Fibroblast of pulmonary artery (primary cell): ENCODE measurements around the gene ULK2.

ENCODE experiments used
- DNase-seq: peaks from one replicate; pipeline ENCODE4 v3.0.0-alpha.2; 2010; ENCODE audit warnings: low read depth
- H3K4me3 ChIP-seq: replicated peaks from 2 replicates; pipeline ENCODE4 v1.5.1; 2011; ENCODE audit warnings: low read depth, mild to moderate bottlenecking, control low read depth, low read length, moderate library complexity
- CTCF ChIP-seq: IDR thresholded peaks from 2 replicates; pipeline ENCODE4 v1.5.1; 2011; ENCODE audit warnings: mild to moderate bottlenecking, control low read depth, low read length, inconsistent platforms; ENCODE audit errors: missing control alignments

The ULK2 gene

GRCh38 chr17:19800571-19800970 is 67.2 kb downstream of the ULK2 start:
- TF ChIP-seq CTCF: no peak
- H3K4me3 ChIP-seq: no peak overlapping the region
- no peak for DNase-seq

GRCh38 chr17:19799796-19800195 is 67.9 kb downstream of the ULK2 start:
- no peak for TF ChIP-seq CTCF
- H3K4me3 ChIP-seq: no peak overlapping the region
- no peak for DNase-seq

GRCh38 chr17:19796457-19796856 is 71.3 kb downstream of the ULK2 start:
- no peak for TF ChIP-seq CTCF
- H3K4me3 ChIP-seq: no peak overlapping the region
- no peak for DNase-seq

GRCh38 chr17:19791918-19792550 is 75.7 kb downstream of the ULK2 start:
- TF ChIP-seq CTCF: no peak
- no peak for DNase-seq
- H3K4me3 ChIP-seq: no peak overlapping the region

- DNase-seq: peak; percentile 19
- TF ChIP-seq CTCF: no peak
- no peak overlapping the region for H3K4me3 ChIP-seq
Measured at GRCh38 chr17:19787733-19788357, 79.9 kb downstream of the ULK2 start.

GRCh38 chr17:19785854-19786253 is 81.9 kb downstream of the ULK2 start:
- TF ChIP-seq CTCF: no peak
- no peak overlapping the region for H3K4me3 ChIP-seq
- DNase-seq: no peak
